Measurements from ENCODE around the gene PRR16. TPM values are rescaled to one million over a fixed set of nuclear protein-coding genes. Genes with fewer than 3 reads are reported as not detected.

The PRR16 gene
- total RNA-seq, 4 donors from 2014 or later, result 2.2 to 19.7 (median 5.9) TPM

DNA sequence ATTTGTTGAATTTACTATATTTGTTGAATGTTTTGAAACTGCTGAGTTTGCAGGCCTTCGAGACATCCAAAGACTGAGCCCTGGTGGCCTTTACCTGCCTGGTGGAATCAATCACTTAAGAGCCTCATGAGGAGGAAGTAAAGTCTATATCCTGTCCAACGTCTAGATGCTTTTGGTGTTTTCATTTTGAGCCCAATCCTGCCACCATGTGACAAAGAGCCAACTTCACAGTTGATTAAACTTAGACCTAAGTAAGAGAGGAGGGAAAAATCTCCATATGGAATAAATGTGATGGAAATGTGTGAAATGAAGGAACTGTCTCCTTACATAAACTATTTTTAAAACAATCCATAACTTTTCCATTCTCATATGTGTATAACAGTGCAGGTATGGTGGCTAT, 220.1 kb downstream of the PRR16 start:
- Histone ChIP-seq H3K36me3 (no peaks in the 10 kb centered on the region), H3K4me3 (no peak overlapping the region), H3K27ac (no peak overlapping the region), H3K4me1 (no peaks in the 10 kb centered on the region), H3K9me3 (no peaks in the 10 kb centered on the region), H3K27me3 (no peaks in the 10 kb centered on the region)
- TF ChIP-seq CTCF (IDR thresholded peaks at IDR 0.05), result no peak
- no peak for DNase-seq
- intact Hi-C loops (cut with DNase I; ENCODE audit: low total_unique reads), result no loop called here

GRCh38 chr5:120684749-120685415, 220.8 kb downstream of the PRR16 start:
- no peak overlapping the region for H3K4me3 ChIP-seq
- H3K27ac ChIP-seq, result no peak overlapping the region
- H3K36me3 ChIP-seq, result no peaks in the 10 kb centered on the region
- no peak for DNase-seq
- H3K9me3 ChIP-seq, result no peaks in the 10 kb centered on the region
- no peaks in the 10 kb centered on the region for H3K27me3 ChIP-seq
- no peaks in the 10 kb centered on the region for H3K4me1 ChIP-seq
- TF ChIP-seq POLR2A (IDR thresholded peaks at IDR 0.05), result no peak
- no peak for TF ChIP-seq CTCF (IDR thresholded peaks at IDR 0.05)
- intact Hi-C loops (cut with DNase I; ENCODE audit: low total_unique reads), result no loop called here

- Histone ChIP-seq H3K4me1 (no peaks in the 10 kb centered on the region), H3K9me3 (no peaks in the 10 kb centered on the region), H3K4me3 (no peak overlapping the region), H3K27ac (no peak overlapping the region), H3K36me3 (no peaks in the 10 kb centered on the region), H3K27me3 (no peaks in the 10 kb centered on the region)
- no peak for DNase-seq
- intact Hi-C loops (cut with DNase I; ENCODE audit: low total_unique reads), result no loop called here
- TF ChIP-seq CTCF (IDR thresholded peaks at IDR 0.05) (no peak), POLR2A (IDR thresholded peaks at IDR 0.05) (no peak)
These were observed 226.7 kb downstream of the PRR16 start for GRCh38 chr5:120690621-120691407.

GRCh38 chr5:120692325-120692724, 228.2 kb downstream of the PRR16 start:
- no peak for DNase-seq
- no peak overlapping the region for H3K27ac ChIP-seq
- intact Hi-C loops (cut with DNase I; ENCODE audit: low total_unique reads), result no loop called here
- H3K27me3 ChIP-seq, result no peaks in the 10 kb centered on the region
- H3K4me3 ChIP-seq, result no peak overlapping the region
- no peaks in the 10 kb centered on the region for H3K36me3 ChIP-seq
- no peaks in the 10 kb centered on the region for H3K4me1 ChIP-seq
- TF ChIP-seq POLR2A (IDR thresholded peaks at IDR 0.05) (no peak), CTCF (IDR thresholded peaks at IDR 0.05) (no peak)
- no peaks in the 10 kb centered on the region for H3K9me3 ChIP-seq

GRCh38 chr5:120695368-120695880, 231.3 kb downstream of the PRR16 start:
- Histone ChIP-seq H3K4me3 (no peak overlapping the region), H3K9me3 (no peaks in the 10 kb centered on the region), H3K27me3 (no peaks in the 10 kb centered on the region), H3K36me3 (no peaks in the 10 kb centered on the region), H3K27ac (no peak overlapping the region), H3K4me1 (no peaks in the 10 kb centered on the region)
- TF ChIP-seq CTCF (IDR thresholded peaks at IDR 0.05) (no peak), POLR2A (IDR thresholded peaks at IDR 0.05) (no peak)
- DNase-seq, result no peak
- intact Hi-C loops (cut with DNase I; ENCODE audit: low total_unique reads), result no loop called here
